Activated CD4-positive, alpha-beta memory T cell treated with anti-CD3 and anti-CD28 coated beads for 36 hours (primary cell): ENCODE measurements around the gene APCDD1L. TPM values are rescaled to one million over a fixed set of nuclear protein-coding genes. Genes with fewer than 3 reads are reported as not detected.

Source experiments
- CTCF ChIA-PET: fragments of 350-600 bp; sonication (Branson Sonifier 250); formaldehyde crosslinking; loops from one replicate; lab custom pipeline; 2021; ENCODE audit warnings: antibody characterized with exemption, inconsistent platforms; lab: Charles Lee
- POLR2A ChIA-PET: fragments of 350-600 bp; sonication (Branson Sonifier 250); formaldehyde crosslinking; loops from one replicate; lab custom pipeline; 2021; ENCODE audit warnings: antibody characterized with exemption; lab: Charles Lee
- DNase-seq: peaks from one replicate; pipeline ENCODE4 v3.0.0-alpha.2; 2020
- H3K27ac Mint-ChIP-seq: one replicate; pipeline ENCODE4 v1.8.0; 2021; ENCODE audit warnings: mixed read lengths
- H3K27me3 Mint-ChIP-seq: one replicate; pipeline ENCODE4 v1.8.0; 2021; ENCODE audit warnings: mixed read lengths
- H3K36me3 Mint-ChIP-seq: one replicate; pipeline ENCODE4 v1.8.0; 2021; ENCODE audit warnings: mixed read lengths
- H3K4me1 Mint-ChIP-seq: one replicate; pipeline ENCODE4 v1.8.0; 2021; ENCODE audit warnings: low read depth, mixed read lengths
- H3K4me3 Mint-ChIP-seq: one replicate; pipeline ENCODE4 v1.8.0; 2021; ENCODE audit warnings: mild to moderate bottlenecking, mixed read lengths
- H3K9me3 Mint-ChIP-seq: one replicate; pipeline ENCODE4 v1.8.0; 2021; ENCODE audit warnings: mixed read lengths
- intact Hi-C: fragments of 100-400 bp; cut with micrococcal nuclease; formaldehyde crosslinking; loops from one replicate; pipeline ENCODE4 v1.15.1; 2023
- total RNA-seq, 2 experiments: library from RNA; stranded (reverse); gene quantifications; one replicate each; pipeline ENCODE4 v1.2.3, GENCODE V29; 2021

Gene APCDD1L
- total RNA-seq, result not detected

DNA sequence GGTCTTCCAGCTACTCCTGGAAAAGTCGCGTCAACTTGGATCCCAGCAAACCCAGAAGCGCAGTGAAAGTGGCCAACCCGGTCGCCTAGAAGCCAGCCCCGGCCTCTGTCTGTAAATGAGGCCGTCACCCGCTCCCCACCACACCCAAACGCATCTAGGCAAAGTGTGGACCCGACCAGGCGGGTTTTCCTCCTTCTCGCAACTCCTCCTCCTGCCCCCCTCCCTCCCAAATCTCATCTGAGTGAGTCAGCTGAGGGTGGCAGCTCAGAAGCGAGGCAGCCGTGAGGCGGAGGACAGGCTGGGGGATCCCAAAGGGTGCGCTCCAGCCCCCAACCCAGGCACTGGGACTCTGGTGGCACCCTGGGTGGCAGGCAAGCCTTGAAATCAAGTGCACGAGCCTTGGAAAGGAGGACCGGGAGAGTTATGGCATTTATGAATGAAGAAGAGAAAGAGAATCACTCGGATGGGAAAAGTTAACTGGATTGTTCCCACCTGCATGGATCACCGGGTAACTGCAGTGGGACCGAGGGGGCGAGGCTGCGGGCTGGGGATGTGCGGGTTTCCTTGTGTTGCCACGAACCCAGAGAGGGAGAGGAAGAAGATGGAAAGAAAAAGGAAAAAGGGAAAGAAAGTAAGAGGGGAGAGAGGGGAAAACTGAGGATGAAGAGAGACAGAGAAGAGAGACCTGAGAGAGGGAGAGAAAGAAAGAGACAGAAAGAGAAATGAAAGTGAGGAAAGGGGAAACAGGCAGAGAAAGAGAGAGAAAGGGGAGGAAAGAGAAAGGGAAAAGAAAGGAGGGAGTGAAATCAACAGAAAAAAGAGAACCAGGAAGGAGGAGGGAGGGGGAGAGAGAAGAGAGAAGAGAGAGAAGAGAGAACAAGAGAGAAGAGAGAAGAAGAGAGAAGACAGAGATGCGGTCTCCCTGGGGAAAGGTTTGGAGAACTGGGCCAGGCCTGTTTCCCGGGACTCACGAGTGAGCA, at the start of gene APCDD1L:
TSS of gene APCDD1L (minus strand) at position 167 of the 980 bp plus-strand sequence. CDS start 692 bp downstream, outside the sequence.
- no peaks in the 10 kb centered on the region for H3K9me3 Mint-ChIP-seq
- no peaks in the 10 kb centered on the region for H3K36me3 Mint-ChIP-seq
- POLR2A ChIA-PET, result no interaction called here
- H3K27ac Mint-ChIP-seq, result no peak within 1 kb of the TSS
- DNase-seq, result no peak
- H3K4me1 Mint-ChIP-seq, result no peaks in the 10 kb centered on the region
- CTCF ChIA-PET, result interaction anchor here (0.6 kb wide), 1 partner anchor 1510 kb away, joined by 3 read pairs; no protein-coding TSS in a partner anchor
- H3K27me3 Mint-ChIP-seq, result peaks cover 23% of the 10 kb centered on the region
- intact Hi-C loops, result no loop called here
- no peak within 1 kb of the TSS for H3K4me3 Mint-ChIP-seq

DNA sequence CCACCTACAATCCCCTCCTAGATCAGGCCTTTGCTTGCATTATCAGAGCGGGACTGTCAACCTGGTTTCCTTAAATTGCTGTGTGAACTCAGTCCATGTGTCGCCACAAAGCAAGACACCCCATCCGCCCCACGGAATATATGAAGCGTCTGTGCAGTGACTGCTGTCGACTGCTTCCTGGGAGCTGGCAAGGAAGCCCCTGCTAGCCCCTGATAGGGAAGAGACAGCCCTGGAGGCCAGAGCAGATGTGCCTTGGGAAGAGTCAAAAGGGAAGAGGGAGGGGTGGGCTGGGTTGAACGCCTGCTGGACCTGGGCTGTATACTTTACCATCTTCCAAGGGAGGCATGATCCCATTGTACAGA, 44.1 kb upstream of the APCDD1L start:
- Mint-ChIP-seq H3K4me1 (no peaks in the 10 kb centered on the region), H3K36me3 (no peaks in the 10 kb centered on the region), H3K4me3 (no peak overlapping the region), H3K27me3 (peaks cover 4% of the 10 kb centered on the region), H3K9me3 (peaks cover 2% of the 10 kb centered on the region), H3K27ac (no peak overlapping the region)
- ChIA-PET POLR2A (no interaction called here), CTCF (no interaction called here)
- intact Hi-C loops, result no loop called here
- no peak for DNase-seq

DNA sequence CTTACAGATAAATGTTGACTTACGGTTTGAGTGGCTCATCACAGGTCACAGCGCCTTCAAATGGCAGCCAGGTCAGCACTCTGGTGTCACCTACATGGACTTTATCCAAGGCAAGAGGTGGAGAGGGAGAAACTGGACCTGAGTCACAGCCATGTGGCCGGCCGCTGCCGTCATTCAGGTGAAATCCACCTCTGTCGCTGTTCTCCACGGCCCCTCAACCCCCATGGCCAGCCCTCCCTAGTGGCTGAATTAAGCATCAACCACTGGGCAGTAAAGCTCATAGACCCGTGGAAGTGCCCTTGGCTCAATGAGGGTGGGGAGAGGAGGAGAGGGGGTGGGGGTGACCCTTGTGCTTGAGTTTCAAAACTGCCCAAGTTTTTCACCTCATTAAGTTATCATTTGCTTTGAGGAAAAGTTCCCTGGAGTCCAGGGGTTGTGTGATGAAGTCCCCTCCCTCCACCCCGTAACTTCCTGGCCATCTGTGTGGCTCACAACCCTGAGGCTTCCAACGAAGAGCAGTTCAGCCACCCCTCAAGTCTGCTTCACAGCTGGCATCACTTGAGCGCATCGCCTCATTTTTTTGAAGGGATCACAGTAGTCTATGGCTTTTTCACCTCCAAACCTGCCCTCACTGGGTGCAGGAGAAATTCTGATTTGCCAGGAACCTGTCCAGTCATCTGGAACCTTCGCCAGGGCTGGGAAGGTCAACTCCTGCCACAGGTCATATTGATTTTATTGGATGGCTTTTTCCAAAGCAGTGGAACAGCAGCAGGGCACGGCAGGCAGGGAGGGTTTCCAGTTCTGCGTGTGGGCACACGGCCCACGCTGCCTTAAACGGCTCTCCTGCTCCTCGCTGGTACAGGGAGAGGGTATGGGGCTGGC, 43.5 kb upstream of the APCDD1L start:
- Mint-ChIP-seq H3K4me1 (no peaks in the 10 kb centered on the region), H3K27ac (no peak overlapping the region), H3K27me3 (peaks cover 4% of the 10 kb centered on the region), H3K9me3 (peaks cover under 1% of the 10 kb centered on the region), H3K4me3 (no peak overlapping the region), H3K36me3 (no peaks in the 10 kb centered on the region)
- ChIA-PET CTCF (no interaction called here), POLR2A (no interaction called here)
- intact Hi-C loops, result no loop called here
- no peak for DNase-seq

DNA sequence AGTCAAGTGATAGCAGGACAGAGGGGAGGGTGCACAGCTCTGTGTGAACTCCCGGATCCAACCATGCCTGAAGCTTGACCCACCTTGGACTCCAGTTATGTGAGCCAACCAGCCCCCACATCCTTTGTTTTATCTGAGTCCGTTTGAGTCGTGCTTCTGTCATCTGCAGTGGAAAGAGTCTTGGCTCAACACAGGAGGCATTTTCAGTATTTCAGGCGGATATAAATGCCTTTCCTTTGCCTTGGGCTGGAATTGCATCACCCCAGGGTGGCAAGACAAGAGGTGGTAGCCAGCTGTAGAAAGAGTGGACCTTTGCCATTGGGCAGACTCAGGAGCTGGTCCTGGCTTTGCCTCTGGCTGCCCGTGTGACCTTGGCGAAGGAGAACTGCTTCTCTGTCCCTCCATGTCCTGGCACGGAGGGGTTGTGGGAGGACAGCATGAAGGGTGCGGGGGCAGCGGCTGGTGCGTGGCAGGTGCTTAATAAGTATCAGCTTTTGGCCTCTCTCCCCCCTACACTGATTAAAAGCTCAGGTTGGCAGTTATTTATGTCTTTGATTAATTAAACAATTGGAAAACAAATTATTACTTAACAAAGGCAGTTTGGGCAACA, 42.6 kb upstream of the APCDD1L start:
- ChIA-PET CTCF (no interaction called here), POLR2A (no interaction called here)
- no peaks in the 10 kb centered on the region for H3K4me1 Mint-ChIP-seq
- H3K36me3 Mint-ChIP-seq, result no peaks in the 10 kb centered on the region
- intact Hi-C loops, result no loop called here
- H3K4me3 Mint-ChIP-seq, result no peak overlapping the region
- DNase-seq, result no peak
- no peaks in the 10 kb centered on the region for H3K9me3 Mint-ChIP-seq
- peaks cover 4% of the 10 kb centered on the region for H3K27me3 Mint-ChIP-seq
- no peak overlapping the region for H3K27ac Mint-ChIP-seq

DNA sequence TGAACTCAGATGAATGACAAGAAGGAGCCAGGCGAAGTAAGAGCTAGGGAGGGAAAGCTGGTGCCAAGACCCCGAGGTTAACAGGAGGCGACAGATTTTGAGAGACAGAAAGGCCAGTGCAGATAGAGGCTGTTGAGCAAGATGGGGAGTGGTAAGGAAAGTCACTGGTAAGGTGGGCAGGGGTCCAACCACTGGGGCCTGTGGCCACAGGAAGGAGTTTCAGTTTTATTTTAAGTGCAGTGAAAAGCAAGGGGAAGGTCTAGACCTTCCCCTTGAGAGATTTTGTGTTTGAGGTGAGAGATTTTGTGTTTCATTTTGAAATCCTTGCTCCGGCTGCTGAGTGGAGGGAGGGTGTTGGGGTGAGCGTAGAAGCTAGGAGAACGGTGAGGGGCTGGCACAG, 41.8 kb upstream of the APCDD1L start:
- DNase-seq, result no peak
- Mint-ChIP-seq H3K36me3 (no peaks in the 10 kb centered on the region), H3K27ac (no peak overlapping the region), H3K9me3 (no peaks in the 10 kb centered on the region), H3K27me3 (peaks cover 4% of the 10 kb centered on the region), H3K4me3 (no peak overlapping the region), H3K4me1 (no peaks in the 10 kb centered on the region)
- CTCF ChIA-PET, result no interaction called here
- POLR2A ChIA-PET, result no interaction called here
- intact Hi-C loops, result no loop called here

DNA sequence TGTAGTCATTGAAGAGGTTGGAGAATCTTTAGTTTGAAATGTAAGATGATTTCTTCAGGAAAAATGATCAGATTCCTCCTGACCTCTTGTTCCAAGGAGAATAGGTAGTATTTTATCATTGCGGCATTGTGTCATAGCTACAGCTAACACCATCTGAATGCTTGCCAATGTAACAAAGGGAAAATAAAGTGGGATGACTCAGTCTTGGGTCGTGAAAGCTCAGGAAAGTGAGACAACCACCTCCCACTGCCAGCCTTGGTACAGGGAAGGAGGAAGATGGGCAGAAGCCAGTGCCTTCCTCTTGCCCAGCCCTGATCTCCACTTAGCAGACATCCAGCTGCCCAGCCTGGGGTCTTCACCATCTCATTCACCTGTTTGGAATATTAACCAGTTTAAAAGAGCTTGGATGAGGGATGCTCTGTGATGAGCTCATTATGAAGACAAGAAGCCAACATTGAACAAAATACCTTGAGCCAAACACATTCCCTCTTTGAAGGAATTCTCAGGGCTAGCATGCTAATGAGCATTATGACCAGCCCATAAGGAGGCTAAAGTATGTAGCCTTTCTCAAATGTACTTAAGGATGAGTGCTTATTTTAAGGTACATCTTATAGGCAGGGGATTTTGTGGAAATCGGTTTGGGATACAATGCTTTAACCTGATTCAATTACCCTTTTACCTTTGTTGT, 40.0 kb upstream of the APCDD1L start:
- intact Hi-C loops, result no loop called here
- POLR2A ChIA-PET, result no interaction called here
- no peaks in the 10 kb centered on the region for H3K9me3 Mint-ChIP-seq
- no peaks in the 10 kb centered on the region for H3K36me3 Mint-ChIP-seq
- no peak overlapping the region for H3K4me3 Mint-ChIP-seq
- DNase-seq, result no peak
- H3K27ac Mint-ChIP-seq, result no peak overlapping the region
- peaks cover 6% of the 10 kb centered on the region for H3K27me3 Mint-ChIP-seq
- no peaks in the 10 kb centered on the region for H3K4me1 Mint-ChIP-seq
- CTCF ChIA-PET, result no interaction called here

DNA sequence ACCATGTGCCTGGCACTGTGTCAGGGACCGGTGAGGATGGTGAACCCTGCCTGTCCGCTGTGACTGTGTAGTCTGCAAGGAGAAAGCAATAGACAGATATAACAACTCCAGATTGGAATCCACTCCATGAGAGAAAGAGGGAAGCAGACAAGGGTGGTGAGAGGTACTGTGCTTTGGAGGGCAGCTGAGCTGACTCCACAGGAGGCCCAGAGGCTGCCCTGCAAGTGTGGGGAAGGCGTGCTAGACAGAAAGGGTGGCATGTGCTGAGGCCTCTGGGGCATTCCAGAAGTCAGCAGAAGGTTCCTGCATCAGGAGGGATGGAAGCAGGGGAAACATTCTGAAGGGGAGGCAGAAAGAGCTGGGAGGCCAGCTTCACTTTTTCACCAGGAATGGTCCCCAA, 39.3 kb upstream of the APCDD1L start:
- DNase-seq, result no peak
- intact Hi-C loops, result no loop called here
- H3K9me3 Mint-ChIP-seq, result no peaks in the 10 kb centered on the region
- H3K36me3 Mint-ChIP-seq, result no peaks in the 10 kb centered on the region
- H3K4me1 Mint-ChIP-seq, result no peaks in the 10 kb centered on the region
- no peak overlapping the region for H3K27ac Mint-ChIP-seq
- H3K27me3 Mint-ChIP-seq, result peaks cover 6% of the 10 kb centered on the region
- POLR2A ChIA-PET, result no interaction called here
- no peak overlapping the region for H3K4me3 Mint-ChIP-seq
- CTCF ChIA-PET, result no interaction called here

DNA sequence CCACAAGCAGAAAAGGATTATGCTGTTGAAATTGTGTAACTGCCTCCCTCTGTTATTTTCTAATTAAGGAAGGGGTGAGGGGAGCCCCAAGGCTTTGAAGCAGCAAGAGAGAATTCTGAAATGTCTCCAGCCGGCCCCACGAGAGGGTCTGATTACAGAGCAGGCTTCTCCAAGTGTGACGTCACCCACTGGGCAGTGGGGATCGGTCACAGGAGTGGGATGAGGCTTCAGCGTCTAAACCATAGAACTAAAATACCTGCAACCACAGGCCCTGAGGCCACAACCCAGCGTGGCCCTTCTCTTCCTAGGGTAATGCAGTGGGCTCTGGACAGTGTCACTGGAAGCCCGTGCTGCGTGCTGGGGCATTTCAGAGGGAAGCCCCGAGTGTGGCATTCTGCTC, 38.6 kb upstream of the APCDD1L start:
- Mint-ChIP-seq H3K27me3 (peaks cover 6% of the 10 kb centered on the region), H3K27ac (no peak overlapping the region), H3K9me3 (no peaks in the 10 kb centered on the region), H3K36me3 (no peaks in the 10 kb centered on the region), H3K4me1 (no peaks in the 10 kb centered on the region), H3K4me3 (no peak overlapping the region)
- intact Hi-C loops, result no loop called here
- POLR2A ChIA-PET, result no interaction called here
- no peak for DNase-seq
- CTCF ChIA-PET, result no interaction called here

DNA sequence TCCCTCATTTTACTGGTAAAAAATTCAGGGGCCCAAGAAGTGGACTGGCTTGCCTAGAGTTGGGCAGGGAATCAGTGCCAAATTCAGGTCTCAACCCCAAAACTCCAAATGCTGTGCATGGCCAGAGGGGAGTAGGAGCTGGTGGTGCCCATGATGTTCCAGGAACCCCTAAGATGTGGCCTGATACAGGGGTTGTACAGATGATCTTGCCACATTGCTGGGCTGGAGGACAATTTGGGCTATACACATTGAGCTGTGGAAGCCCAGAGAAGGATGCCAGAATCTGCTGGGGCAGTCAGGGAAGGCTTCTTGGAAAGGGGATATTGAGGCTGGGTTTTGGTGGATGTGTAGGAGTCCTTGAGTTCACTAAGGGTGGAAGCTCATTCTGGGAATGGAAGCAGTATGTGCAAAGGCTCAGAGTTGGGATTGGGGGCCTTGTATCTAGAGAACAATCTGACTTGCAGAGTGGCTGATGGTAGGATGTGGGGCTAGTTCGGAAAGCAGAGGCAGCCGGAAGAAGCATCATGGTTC, 38.0 kb upstream of the APCDD1L start:
- Mint-ChIP-seq H3K36me3 (no peaks in the 10 kb centered on the region), H3K4me3 (no peak overlapping the region), H3K4me1 (no peaks in the 10 kb centered on the region), H3K27me3 (peaks cover 7% of the 10 kb centered on the region), H3K9me3 (no peaks in the 10 kb centered on the region), H3K27ac (no peak overlapping the region)
- ChIA-PET CTCF (no interaction called here), POLR2A (no interaction called here)
- DNase-seq, result no peak
- intact Hi-C loops, result no loop called here

DNA sequence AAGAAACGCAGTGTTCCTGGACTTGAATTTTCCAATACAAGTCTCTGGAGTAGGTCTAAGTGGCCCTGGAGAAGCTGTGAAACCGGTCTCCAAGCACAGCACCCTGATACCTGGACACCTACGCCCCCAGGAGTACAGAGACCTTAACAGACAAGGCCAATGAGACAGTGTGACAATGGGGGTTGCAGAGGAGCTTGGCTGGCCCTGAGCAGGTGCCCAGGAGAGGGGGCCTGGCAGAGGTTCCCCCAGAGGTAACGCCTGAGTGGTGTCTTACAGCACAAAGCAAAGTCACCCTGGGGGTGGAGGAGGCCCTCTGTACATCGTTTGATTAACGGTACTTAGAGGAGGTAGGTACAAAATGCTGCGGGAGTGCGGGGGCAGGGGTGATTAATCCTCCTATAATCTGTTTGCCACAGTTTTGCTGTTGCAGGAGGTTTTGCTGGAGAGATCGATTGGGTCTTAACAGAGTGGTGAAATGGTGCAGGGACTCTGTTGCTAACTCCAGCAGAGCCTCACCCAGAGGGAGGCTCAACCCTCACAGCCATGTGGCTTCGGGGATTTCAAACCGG, 37.3 kb upstream of the APCDD1L start:
- H3K27ac Mint-ChIP-seq, result no peak overlapping the region
- no peaks in the 10 kb centered on the region for H3K36me3 Mint-ChIP-seq
- intact Hi-C loops, result no loop called here
- H3K4me3 Mint-ChIP-seq, result no peak overlapping the region
- CTCF ChIA-PET, result no interaction called here
- H3K27me3 Mint-ChIP-seq, result peaks cover 9% of the 10 kb centered on the region
- H3K9me3 Mint-ChIP-seq, result no peaks in the 10 kb centered on the region
- DNase-seq, result no peak
- POLR2A ChIA-PET, result no interaction called here
- no peaks in the 10 kb centered on the region for H3K4me1 Mint-ChIP-seq

DNA sequence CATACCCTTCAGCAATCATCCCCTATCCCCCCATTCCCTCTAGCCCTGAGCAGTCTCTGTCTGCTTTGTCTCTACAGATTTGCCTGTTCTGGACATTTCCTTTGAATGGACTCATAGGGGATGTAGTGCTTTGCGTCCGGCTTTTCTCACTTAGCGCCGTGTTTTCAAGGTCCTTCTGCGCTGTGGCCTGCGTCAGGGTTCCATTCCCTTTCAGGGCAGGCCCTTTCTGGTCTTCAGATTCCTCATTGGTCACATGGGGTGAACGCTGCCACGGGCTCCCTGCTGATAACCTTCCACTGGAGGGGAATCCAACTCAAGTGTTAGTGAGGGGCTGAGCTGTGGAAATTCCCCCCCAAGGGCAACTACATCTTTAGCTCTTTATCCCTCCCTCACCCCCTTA, 36.4 kb upstream of the APCDD1L start:
- H3K27ac Mint-ChIP-seq, result no peak overlapping the region
- no peak for DNase-seq
- ChIA-PET CTCF (no interaction called here), POLR2A (no interaction called here)
- no peaks in the 10 kb centered on the region for H3K36me3 Mint-ChIP-seq
- no peaks in the 10 kb centered on the region for H3K4me1 Mint-ChIP-seq
- H3K4me3 Mint-ChIP-seq, result no peak overlapping the region
- intact Hi-C loops, result no loop called here
- H3K27me3 Mint-ChIP-seq, result peaks cover 9% of the 10 kb centered on the region
- no peaks in the 10 kb centered on the region for H3K9me3 Mint-ChIP-seq
